Fibroblast of skin of scalp (primary cell): Measurements from ENCODE around the gene HECW1.
"Not testable (repeated sequence)": the region's sequence is repeated elsewhere in the genome, so short reads cannot be mapped to it uniquely, and the experiment has no call there.

Experiments used
- DNase-seq: peaks from one replicate; pipeline ENCODE4 v3.0.0-alpha.2; 2013

HECW1 gene

DNA sequence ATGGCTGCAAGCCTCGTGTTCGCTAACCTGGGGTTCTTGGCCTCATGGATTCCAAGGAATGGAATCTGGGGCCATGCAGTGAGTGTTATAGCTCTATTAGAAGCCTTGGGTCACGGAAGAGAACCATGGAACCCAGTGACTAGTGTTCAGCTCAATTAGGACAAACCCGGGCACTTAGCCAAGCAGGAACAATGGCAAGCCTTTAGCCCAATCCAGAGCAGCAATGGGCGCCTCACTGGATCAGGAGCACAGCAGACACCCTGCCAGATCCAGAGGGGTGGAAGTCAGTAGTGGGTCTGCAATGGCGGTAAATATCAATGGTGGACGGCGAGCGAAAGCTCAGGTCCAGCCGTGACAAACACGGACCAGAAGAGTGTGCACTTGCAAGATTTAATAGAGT lies 98.1 kb downstream of the HECW1 start:
- not testable (repeated sequence) for DNase-seq

- no peak for DNase-seq
Observed at GRCh38 chr7:43211286-43211685, 98.8 kb downstream of the HECW1 start.

GRCh38 chr7:43211693-43212092 lies 99.2 kb downstream of the HECW1 start:
- DNase-seq = peak; percentile 29

DNA sequence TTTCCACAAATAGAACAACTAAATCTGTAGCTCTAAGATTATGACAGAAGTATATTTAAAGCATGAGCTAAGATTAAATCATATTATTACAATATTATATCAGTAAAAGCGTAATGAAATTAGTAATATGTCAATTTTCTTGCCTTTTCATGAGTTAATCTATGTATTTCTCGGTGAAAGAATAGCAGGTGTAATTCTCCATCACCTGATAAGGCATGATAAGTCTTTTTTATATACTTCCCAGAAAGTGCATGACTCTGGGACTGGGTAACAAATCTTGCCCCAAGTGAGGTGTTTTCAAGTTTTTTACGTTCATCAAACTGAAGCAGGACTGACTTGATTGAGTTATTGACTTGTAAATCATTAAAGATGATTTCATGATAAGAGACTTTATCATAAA lies 100.5 kb downstream of the HECW1 start:
- DNase-seq = no peak

GRCh38 chr7:43215061-43215460 lies 102.6 kb downstream of the HECW1 start:
- DNase-seq = no peak

- DNase-seq = no peak
Observed at GRCh38 chr7:43217055-43217454, 104.6 kb downstream of the HECW1 start.

GRCh38 chr7:43218901-43219300 lies 106.5 kb downstream of the HECW1 start:
- DNase-seq = not testable (repeated sequence)

- peak; percentile 76 for DNase-seq
Observed at GRCh38 chr7:43220250-43220649, 107.8 kb downstream of the HECW1 start.

GRCh38 chr7:43220742-43221141 lies 108.3 kb downstream of the HECW1 start:
- DNase-seq = no peak

DNA sequence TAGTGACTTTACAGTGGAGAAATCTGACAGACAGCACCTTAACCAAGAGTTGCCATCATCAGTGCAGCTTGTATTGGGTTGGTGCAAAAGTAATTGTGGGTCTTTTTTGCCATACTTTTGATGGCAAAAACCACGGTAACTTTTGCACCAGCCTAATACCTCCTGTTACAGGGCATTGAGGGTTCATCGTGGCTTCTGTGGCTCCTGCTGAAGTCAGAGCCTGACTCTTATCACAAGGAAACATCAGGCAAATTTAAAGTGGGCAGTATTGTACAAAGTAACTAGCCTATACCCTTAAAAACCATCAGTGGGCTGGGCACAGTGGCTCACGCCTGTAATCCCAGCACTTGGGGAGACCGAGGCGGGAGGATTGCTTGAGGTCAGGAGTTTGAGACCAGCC lies 117.4 kb downstream of the HECW1 start:
- DNase-seq = no peak

DNA sequence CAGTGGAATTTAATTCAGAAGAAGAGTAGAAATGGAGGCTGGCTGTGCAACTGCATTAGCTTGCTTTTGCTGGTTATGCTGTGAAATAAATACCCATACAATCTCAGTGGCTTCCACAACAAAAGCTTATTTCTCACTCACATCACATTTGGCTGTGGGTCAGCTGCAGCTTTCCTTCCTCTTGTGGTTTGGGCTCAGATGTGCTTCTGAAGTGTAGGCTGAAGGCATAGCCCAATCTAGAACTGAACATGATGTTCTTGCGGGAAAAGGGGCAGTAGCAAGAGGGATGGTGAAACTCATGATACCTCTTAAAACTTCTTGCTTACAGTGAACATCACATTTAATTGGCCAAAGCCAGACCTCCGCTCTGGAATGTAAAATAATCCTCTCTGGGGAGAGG lies 119.9 kb downstream of the HECW1 start:
- DNase-seq = no peak

GRCh38 chr7:43234073-43234472 lies 121.6 kb downstream of the HECW1 start:
- no peak for DNase-seq

- no peak for DNase-seq
Observed at GRCh38 chr7:43234968-43235367, 122.5 kb downstream of the HECW1 start.

- DNase-seq = no peak
Observed at GRCh38 chr7:43240565-43240964, 128.1 kb downstream of the HECW1 start.

GRCh38 chr7:43242628-43243255 lies 130.3 kb downstream of the HECW1 start:
- DNase-seq = peak; percentile 14

- DNase-seq = peak; percentile 22
Observed at GRCh38 chr7:43244232-43244631, 131.8 kb downstream of the HECW1 start.

GRCh38 chr7:43244784-43245183 lies 132.3 kb downstream of the HECW1 start:
- no peak for DNase-seq

DNA sequence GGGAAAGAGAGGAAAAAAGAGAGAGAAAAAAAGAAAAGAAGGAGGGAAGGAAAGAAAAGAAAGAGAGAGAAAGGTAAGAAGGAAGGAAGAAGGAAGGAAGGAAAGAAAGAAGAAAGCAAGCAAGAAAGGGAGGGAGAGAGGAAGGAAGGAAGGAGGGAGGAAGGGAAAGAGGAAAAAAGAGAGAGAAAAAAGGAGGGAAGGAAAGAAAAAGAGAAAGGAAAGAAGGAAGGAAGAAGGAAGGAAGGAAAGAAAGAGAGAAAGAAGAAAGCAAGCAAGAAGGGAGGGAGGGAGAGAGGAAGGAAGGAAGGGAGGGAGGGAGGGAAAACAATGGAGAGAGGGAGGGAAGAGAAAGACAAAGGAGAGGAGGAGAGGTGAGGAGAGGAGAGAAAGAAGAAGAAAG lies 135.3 kb downstream of the HECW1 start:
- DNase-seq = no peak

DNA sequence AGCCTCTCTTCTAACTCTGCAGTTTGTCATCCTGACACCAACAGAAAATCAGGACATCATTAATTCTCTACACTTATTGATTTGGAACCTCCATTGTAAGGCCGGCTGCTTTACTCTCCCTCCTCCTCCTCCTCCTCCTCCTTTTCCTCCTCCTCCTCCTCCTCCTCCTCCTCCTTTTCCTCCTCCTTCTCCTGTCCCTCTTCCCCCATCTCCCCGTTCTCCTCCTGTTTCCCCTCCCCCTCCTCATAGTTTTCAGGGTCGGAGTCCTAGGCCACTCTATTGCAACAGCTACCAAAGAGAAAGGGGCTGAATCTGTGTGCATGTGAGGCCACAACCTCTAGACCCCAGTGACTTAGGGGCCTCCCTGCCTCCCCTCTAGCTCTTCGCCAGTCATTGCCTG lies 136.1 kb downstream of the HECW1 start:
- DNase-seq = no peak

GRCh38 chr7:43248961-43249822 lies 136.7 kb downstream of the HECW1 start:
- DNase-seq = peak; percentile 39

DNA sequence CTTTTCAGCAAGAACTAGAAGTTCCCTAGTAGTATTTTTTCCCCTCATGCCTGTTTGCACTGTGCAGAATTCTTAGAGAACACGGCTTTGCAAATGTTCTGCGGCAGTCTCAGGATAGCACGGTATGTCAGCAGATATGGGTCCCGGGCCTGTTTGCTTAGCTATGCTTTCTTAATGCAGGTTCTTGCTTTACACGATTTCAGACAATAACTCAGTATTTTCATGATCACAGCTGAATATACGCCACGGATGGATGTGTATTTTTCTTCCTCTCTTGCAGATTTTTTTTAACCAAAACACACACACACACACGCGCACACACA lies 137.3 kb downstream of the HECW1 start:
- DNase-seq = no peak

- peak; percentile 91 for DNase-seq
Observed at GRCh38 chr7:43260980-43261878, 148.8 kb downstream of the HECW1 start.

GRCh38 chr7:43265139-43265538 lies 152.7 kb downstream of the HECW1 start:
- no peak for DNase-seq
